ENCODE results near the gene EIF2A. TPM values are rescaled to one million over a fixed set of nuclear protein-coding genes. Genes with fewer than 3 reads are reported as not detected.

The EIF2A gene
- total and polyA plus RNA-seq, 9 of the 15 experiments (the other 6 are each of a cell fraction or from before 2014, with no cell fraction given), result 106 to 192 (median 168) TPM

DNA sequence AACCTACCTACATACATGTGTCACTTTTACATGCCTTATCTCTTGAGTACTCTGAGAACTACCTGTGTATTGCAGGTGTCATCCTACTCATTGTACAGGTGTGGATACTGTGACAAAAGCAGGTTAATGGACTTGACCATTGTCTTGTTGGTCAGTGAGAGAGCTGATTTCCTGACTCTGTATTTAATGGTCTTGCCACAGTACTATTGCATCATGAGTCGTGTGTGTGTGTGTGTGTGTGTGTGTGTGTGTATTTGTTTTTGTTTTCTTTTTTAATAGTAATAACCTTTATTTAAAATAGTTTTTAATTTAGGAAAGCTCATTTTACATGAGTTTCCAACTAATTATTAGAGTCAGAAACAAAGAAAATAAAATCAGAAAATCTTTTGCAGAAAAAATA, 64.2 kb downstream of the EIF2A start (continued):
- TF ChIP-seq, protein P1, sequence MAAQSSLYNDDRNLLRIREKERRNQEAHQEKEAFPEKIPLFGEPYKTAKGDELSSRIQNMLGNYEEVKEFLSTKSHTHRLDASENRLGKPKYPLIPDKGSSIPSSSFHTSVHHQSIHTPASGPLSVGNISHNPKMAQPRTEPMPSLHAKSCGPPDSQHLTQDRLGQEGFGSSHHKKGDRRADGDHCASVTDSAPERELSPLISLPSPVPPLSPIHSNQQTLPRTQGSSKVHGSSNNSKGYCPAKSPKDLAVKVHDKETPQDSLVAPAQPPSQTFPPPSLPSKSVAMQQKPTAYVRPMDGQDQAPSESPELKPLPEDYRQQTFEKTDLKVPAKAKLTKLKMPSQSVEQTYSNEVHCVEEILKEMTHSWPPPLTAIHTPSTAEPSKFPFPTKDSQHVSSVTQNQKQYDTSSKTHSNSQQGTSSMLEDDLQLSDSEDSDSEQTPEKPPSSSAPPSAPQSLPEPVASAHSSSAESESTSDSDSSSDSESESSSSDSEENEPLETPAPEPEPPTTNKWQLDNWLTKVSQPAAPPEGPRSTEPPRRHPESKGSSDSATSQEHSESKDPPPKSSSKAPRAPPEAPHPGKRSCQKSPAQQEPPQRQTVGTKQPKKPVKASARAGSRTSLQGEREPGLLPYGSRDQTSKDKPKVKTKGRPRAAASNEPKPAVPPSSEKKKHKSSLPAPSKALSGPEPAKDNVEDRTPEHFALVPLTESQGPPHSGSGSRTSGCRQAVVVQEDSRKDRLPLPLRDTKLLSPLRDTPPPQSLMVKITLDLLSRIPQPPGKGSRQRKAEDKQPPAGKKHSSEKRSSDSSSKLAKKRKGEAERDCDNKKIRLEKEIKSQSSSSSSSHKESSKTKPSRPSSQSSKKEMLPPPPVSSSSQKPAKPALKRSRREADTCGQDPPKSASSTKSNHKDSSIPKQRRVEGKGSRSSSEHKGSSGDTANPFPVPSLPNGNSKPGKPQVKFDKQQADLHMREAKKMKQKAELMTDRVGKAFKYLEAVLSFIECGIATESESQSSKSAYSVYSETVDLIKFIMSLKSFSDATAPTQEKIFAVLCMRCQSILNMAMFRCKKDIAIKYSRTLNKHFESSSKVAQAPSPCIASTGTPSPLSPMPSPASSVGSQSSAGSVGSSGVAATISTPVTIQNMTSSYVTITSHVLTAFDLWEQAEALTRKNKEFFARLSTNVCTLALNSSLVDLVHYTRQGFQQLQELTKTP (IDR thresholded peaks at IDR 0.05; ENCODE audit: low read depth in 1 of 2, partially characterized antibody in 2 of 2), result no peak
- no peak for TF ChIP-seq ZNF146 (CRISPR knock-in tag; IDR thresholded peaks at IDR 0.05; ENCODE audit: unreplicated experiment)
- TF ChIP-seq, protein P2, sequence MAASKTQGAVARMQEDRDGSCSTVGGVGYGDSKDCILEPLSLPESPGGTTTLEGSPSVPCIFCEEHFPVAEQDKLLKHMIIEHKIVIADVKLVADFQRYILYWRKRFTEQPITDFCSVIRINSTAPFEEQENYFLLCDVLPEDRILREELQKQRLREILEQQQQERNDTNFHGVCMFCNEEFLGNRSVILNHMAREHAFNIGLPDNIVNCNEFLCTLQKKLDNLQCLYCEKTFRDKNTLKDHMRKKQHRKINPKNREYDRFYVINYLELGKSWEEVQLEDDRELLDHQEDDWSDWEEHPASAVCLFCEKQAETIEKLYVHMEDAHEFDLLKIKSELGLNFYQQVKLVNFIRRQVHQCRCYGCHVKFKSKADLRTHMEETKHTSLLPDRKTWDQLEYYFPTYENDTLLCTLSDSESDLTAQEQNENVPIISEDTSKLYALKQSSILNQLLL (CRISPR knock-in tag; IDR thresholded peaks at IDR 0.05; ENCODE audit: borderline replicate concordance), result no peak
- TF ChIP-seq CEBPB (tag; IDR thresholded peaks at IDR 0.05), result peak; percentile 81
- no peak for TF ChIP-seq PHB2 (IDR thresholded peaks at IDR 0.05; ENCODE audit: low read depth)
- TF ChIP-seq, protein P3, sequence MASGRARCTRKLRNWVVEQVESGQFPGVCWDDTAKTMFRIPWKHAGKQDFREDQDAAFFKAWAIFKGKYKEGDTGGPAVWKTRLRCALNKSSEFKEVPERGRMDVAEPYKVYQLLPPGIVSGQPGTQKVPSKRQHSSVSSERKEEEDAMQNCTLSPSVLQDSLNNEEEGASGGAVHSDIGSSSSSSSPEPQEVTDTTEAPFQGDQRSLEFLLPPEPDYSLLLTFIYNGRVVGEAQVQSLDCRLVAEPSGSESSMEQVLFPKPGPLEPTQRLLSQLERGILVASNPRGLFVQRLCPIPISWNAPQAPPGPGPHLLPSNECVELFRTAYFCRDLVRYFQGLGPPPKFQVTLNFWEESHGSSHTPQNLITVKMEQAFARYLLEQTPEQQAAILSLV (tag; IDR thresholded peaks at IDR 0.05), result peak; percentile 56; the same call in 1 of the 2 replicates
- peak; percentile 75 for TF ChIP-seq CEBPG (CRISPR knock-in tag; IDR thresholded peaks at IDR 0.05)
- peak; percentile 83 to 87 for TF ChIP-seq CEBPG (tag; conservative IDR thresholded peaks at IDR 0.05 in 1 of 2, IDR thresholded peaks at IDR 0.05 in 1 of 2)
- TF ChIP-seq, protein P4, sequence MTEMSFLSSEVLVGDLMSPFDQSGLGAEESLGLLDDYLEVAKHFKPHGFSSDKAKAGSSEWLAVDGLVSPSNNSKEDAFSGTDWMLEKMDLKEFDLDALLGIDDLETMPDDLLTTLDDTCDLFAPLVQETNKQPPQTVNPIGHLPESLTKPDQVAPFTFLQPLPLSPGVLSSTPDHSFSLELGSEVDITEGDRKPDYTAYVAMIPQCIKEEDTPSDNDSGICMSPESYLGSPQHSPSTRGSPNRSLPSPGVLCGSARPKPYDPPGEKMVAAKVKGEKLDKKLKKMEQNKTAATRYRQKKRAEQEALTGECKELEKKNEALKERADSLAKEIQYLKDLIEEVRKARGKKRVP (CRISPR knock-in tag; IDR thresholded peaks at IDR 0.05), result 0 out of 2 replicates have a peak, but pooled peaks have one; percentile 37
- TF ChIP-seq, protein P5, sequence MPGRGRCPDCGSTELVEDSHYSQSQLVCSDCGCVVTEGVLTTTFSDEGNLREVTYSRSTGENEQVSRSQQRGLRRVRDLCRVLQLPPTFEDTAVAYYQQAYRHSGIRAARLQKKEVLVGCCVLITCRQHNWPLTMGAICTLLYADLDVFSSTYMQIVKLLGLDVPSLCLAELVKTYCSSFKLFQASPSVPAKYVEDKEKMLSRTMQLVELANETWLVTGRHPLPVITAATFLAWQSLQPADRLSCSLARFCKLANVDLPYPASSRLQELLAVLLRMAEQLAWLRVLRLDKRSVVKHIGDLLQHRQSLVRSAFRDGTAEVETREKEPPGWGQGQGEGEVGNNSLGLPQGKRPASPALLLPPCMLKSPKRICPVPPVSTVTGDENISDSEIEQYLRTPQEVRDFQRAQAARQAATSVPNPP (IDR thresholded peaks at IDR 0.05; ENCODE audit: borderline replicate concordance, insufficient read depth, insufficient read length), result no peak
- TF ChIP-seq NR4A1 (CRISPR knock-in tag; IDR thresholded peaks at IDR 0.05), result no peak
- no peak for TF ChIP-seq NR4A1 (tag; IDR thresholded peaks at IDR 0.05)
- no peak for TF ChIP-seq ZNF583 (CRISPR knock-in tag; IDR thresholded peaks at IDR 0.05)
- TF ChIP-seq, protein P6, sequence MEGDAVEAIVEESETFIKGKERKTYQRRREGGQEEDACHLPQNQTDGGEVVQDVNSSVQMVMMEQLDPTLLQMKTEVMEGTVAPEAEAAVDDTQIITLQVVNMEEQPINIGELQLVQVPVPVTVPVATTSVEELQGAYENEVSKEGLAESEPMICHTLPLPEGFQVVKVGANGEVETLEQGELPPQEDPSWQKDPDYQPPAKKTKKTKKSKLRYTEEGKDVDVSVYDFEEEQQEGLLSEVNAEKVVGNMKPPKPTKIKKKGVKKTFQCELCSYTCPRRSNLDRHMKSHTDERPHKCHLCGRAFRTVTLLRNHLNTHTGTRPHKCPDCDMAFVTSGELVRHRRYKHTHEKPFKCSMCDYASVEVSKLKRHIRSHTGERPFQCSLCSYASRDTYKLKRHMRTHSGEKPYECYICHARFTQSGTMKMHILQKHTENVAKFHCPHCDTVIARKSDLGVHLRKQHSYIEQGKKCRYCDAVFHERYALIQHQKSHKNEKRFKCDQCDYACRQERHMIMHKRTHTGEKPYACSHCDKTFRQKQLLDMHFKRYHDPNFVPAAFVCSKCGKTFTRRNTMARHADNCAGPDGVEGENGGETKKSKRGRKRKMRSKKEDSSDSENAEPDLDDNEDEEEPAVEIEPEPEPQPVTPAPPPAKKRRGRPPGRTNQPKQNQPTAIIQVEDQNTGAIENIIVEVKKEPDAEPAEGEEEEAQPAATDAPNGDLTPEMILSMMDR (IDR thresholded peaks at IDR 0.05 in 2 of 3, conservative IDR thresholded peaks at IDR 0.05 in 1 of 3; ENCODE audit: insufficient read depth in 2 of 3, low read depth in 1 of 3, low read length in 3 of 3), result no peak
